HG03097 (cell line): ENCODE measurements around the gene DXO.

Experiments used
- ATAC-seq: cut with Tn5 transposase; IDR thresholded peaks from one replicate; pipeline ENCODE4 v1.9.1; 2021; ENCODE audit not compliant: unreplicated experiment, low FRiP score

The DXO gene

GRCh38 chr6:31958741-31959739 lies 12.9 kb downstream of the DXO start, which contains the start of the genes NELFE and SKIC2:
Gene NELFE, minus strand, starts transcription at chr6:31958971. Its CDS starts 525 bp downstream, at chr6:31958446.
Gene SKIC2, plus strand, starts transcription at chr6:31959175. Its CDS starts 18 bp downstream, at chr6:31959193.
- ATAC-seq: peak; percentile 86

- ATAC-seq: peak; percentile 6
Observed at GRCh38 chr6:31958412-31958740, 13.6 kb downstream of the DXO start.

DNA sequence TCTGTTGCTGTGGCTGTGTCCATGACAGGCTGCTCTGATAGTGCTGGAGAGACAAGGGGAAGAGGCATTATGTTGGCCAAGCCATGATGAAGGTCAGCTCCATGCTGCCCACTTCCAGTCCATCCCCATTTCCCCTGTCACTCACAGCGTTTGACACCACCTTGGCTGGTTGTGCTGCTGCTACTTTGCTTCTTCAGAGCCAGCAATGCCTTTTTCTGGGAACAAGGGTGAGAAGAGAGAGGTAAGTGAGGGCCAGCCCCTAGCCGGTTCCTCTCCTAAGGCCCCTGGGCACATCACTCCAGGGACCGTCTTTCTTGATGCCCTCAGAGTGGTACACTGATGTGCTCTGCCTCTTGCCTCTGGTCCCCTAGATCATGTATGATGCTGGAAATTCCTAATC lies 15.1 kb downstream of the DXO start:
- ATAC-seq: no peak

DNA sequence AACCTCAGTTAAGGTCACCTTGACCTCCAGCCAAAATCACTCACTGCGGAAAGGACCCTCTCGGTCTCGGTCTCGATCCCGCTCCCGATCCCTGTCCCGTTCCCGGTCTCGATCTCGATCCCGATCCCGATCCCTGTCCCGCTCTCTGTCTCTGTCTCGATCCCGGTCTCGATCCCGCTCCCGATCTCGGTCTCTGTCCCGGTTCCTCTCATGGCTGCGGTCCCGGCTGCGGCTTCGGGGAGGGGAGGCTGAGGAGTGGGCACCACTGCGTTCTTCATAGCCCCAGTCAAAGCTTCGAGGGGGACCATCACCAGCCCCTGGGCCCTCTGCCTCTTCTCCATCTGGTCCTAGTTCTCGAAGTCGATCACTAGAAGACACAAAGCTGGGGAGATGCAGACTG lies 17.4 kb downstream of the DXO start:
- no peak for ATAC-seq

- no peak for ATAC-seq
Observed at GRCh38 chr6:31952890-31953289, 19.0 kb downstream of the DXO start.

- ATAC-seq: no peak
Observed at GRCh38 chr6:31952140-31952805, 19.7 kb downstream of the DXO start.

DNA sequence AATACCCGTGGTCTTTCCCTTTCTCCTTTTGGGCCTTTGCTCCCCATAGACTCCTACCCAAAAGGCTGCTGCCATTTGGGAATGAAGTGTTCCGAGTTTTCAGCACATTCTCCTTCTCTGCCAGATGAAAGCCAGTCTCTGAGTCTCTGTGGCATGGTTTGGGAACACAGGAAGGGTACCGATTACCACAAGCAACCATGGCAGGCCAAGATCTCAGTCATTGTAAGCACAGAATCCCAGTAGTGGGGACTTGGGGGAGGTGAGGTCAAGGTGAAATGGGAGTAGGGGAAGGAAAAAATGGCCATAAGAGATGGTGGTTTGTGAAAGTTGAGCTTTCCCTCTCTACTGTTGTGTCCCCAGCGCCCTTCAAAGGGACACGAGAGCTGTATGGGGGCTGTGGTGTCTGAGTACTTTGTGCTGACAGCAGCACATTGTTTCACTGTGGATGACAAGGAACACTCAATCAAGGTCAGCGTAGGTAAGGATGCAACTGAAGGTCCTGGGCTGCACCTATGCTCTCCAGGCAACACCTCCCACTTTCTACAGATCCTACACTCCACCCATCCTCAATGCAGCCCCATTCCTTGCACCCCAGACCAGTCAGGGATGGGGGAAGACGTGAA lies 21.9 kb downstream of the DXO start:
- ATAC-seq: no peak

DNA sequence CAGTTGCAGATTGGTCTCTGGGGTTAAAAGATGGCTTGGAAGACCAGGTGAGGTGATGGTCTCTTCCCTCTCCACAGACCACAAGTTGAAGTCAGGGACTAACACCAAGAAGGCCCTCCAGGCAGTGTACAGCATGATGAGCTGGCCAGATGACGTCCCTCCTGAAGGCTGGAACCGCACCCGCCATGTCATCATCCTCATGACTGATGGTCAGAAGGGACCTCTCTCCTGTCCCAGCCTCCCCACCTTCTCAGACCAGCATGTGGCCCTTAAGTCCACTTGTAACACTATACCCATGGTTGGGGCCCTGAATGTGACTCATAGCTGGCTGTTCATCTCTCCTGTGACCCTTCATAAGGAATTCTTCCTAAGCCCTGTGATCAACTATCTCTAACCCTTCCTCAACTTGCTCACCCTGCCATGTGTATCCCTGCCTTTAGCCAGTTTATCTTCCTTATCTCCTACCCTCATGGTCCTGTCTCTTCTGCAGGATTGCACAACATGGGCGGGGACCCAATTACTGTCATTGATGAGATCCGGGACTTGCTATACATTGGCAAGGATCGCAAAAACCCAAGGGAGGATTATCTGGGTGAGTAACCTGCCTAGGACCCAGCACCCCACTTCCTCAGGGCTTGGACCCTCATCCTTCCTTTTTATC lies 23.1 kb downstream of the DXO start:
- no peak for ATAC-seq

GRCh38 chr6:31948306-31948705 lies 23.6 kb downstream of the DXO start:
- no peak for ATAC-seq

- no peak for ATAC-seq
Observed at GRCh38 chr6:31947864-31948263, 24.1 kb downstream of the DXO start.

DNA sequence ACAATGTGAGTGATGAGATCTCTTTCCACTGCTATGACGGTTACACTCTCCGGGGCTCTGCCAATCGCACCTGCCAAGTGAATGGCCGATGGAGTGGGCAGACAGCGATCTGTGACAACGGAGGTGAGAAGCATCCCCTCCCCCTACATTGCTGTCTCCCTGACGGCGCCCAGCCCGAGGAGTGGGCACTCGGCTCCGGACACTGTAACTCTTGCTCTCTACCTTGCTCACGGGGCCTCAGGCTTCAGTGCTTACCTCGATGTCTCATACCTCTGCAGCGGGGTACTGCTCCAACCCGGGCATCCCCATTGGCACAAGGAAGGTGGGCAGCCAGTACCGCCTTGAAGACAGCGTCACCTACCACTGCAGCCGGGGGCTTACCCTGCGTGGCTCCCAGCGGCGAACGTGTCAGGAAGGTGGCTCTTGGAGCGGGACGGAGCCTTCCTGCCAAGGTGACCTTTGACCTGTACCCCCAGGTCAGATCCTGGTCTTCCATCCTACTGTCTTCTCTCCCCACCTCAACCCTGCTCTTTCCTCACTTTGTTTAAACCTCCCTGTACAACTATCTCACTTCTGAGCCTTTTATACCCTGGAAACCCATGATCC lies 24.8 kb downstream of the DXO start:
- no peak for ATAC-seq

- ATAC-seq: no peak
Observed at GRCh38 chr6:31946370-31946885, 25.5 kb downstream of the DXO start.

DNA sequence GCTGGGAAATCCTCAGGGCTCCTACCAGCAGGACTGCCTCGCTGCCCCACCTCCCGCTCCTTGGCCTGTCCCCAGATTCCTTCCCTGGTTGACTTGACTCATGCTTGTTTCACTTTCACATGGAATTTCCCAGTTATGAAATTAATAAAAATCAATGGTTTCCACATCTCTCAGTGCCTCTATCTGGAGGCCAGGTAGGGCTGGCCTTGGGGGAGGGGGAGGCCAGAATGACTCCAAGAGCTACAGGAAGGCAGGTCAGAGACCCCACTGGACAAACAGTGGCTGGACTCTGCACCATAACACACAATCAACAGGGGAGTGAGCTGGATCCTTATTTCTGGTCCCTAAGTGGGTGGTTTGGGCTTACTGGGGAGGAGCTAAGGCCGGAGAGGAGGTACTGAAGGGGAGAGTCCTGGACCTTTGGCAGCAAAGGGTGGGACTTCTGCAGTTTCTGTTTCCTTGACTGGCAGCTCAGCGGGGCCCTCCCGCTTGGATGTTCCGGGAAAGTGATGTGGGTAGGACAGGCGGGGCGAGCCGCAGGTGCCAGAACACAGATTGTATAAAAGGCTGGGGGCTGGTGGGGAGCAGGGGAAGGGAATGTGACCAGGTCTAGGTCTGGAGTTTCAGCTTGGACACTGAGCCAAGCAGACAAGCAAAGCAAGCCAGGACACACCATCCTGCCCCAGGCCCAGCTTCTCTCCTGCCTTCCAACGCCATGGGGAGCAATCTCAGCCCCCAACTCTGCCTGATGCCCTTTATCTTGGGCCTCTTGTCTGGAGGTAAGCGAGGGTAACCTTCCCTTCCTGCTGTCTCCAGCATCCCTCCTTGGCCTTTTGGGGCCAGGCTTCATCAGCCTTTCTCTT lies 26.2 kb downstream of the DXO start, which contains the start of gene CFB:
CFB (plus strand) TSS at position 589 of the 863 bp plus-strand sequence; CDS start at position 716, 127 bp downstream.
- no peak for ATAC-seq

DNA sequence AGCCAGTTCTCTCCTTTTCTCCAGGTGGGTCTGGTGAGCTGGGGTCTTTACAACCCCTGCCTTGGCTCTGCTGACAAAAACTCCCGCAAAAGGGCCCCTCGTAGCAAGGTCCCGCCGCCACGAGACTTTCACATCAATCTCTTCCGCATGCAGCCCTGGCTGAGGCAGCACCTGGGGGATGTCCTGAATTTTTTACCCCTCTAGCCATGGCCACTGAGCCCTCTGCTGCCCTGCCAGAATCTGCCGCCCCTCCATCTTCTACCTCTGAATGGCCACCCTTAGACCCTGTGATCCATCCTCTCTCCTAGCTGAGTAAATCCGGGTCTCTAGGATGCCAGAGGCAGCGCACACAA lies 26.8 kb downstream of the DXO start:
- ATAC-seq: no peak

DNA sequence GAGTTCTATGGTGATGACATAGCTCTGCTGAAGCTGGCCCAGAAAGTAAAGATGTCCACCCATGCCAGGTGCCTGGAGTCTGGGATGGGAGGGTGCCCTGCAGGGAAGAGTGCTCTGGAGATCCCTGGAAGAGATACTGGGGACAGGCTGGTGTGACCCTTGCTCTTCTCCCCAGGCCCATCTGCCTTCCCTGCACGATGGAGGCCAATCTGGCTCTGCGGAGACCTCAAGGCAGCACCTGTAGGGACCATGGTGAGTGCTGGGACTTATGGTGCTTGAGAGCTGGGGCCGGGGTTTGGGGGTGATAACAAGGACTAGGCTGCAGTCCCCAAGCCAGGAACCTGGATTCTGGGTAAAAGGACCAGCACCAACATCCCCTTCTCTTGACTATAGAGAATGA lies 28.2 kb downstream of the DXO start:
- no peak for ATAC-seq

DNA sequence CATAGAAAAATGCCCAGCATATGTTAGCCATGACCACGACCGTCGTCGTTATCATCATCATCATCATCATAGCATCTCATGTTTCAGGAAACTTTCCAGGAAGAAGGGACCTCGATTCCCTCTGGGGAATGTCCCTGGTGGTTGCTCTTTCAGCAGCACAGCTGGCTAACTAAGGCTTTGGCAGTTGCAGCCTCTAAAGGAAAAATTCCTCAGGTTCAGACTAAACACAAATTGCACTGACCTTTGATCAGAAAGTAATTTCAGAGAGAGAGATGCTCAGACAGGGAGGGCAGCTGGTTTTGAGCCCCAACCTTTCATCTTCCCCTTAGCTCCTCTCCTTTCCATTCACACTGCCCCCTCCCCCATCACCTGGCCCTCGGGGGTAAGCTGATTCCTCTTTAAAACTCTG lies 31.7 kb downstream of the DXO start:
- ATAC-seq: no peak

DNA sequence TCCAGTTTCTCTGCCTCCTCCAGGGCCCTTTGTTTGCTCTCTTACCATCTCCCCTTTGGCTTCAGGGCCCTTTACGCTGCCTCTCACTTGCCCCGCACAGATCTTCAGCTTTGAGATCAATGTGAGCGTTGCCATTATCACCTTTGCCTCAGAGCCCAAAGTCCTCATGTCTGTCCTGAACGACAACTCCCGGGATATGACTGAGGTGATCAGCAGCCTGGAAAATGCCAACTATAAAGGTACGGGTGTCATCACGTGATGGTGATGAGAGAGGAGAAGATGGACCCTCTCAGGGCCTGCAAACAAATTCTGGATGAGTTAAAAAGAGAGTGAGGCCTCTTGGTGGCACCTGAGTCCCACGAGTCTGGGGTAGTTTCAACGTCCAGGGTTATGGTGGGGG lies 36.1 kb downstream of the DXO start:
- no peak for ATAC-seq

DNA sequence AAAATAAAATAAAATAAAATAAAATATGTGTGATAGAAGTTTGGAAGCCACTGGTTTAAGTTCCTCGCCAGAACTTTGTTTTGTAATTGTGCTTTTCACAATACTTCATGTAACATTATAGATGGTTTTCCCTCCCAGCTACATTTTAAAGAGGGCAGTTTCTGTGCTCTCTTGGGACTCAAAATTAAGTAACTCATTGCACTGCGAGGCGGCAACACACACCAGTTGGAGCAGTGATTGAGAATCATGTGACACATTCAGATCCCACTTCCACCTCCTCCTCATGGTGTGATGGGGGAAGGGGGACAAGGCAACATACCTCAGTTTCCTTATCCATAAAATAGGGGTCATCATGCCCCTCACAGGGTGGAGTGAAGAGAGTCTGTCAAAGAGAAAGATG lies 36.9 kb downstream of the DXO start:
- no peak for ATAC-seq

GRCh38 chr6:31933537-31933936 lies 38.4 kb downstream of the DXO start:
- no peak for ATAC-seq
